SK-N-SH (cell line): Measurements from ENCODE around the gene TBC1D1. TPM values are rescaled to one million over a fixed set of nuclear protein-coding genes. Genes with fewer than 3 reads are reported as not detected.

Experiments used
- CTCF ChIA-PET: fragments of 300-600, 350-600 bp; formaldehyde crosslinking; extraction: SDS; loops from one replicate; lab custom pipeline; 2021; lab: Yijun Ruan, JAX
- POLR2A ChIA-PET: fragments of 350-600 bp; sonication (Branson Sonifier 250); formaldehyde crosslinking; extraction: SDS; loops from one replicate; lab custom pipeline; 2020; ENCODE audit warnings: antibody characterized with exemption, inconsistent platforms; lab: Yijun Ruan, JAX
- DNase-seq: peaks from one replicate; pipeline ENCODE4 v3.0.0; 2012
- H2AFZ ChIP-seq: fragments of 200-600 bp; sonication (generic); 2 replicates; pipeline ENCODE4 v1.8.1; 2016; ENCODE audit warnings: antibody characterized with exemption, mild to moderate bottlenecking, low read depth
- H3F3A ChIP-seq: fragments of 200-600 bp; sonication (generic); replicated peaks from 2 replicates; pipeline ENCODE3; 2016; ENCODE audit warnings: antibody characterized with exemption, mild to moderate bottlenecking; ENCODE audit not compliant: insufficient read depth
- H3K27ac ChIP-seq, 2 experiments: fragments of 200-500 bp in 1 of 2; fragments of 200-600 bp in 1 of 2; sonication (Bioruptor generic) in 1 of 2; sonication (generic), shearing (Covaris generic) in 1 of 2; 2 replicates each; pipeline versions ENCODE4 v1.5.1 to v1.6.1; 2014 to 2016; ENCODE audit warnings: low read depth in 2 of 2, inconsistent platforms in 1 of 2, low read length in 1 of 2, mild to moderate bottlenecking in 1 of 2, mixed read lengths in 1 of 2
- H3K27me3 ChIP-seq: fragments of 200-600 bp; sonication (generic), shearing (Covaris generic); 2 replicates; pipeline ENCODE4 v1.6.1; 2016; ENCODE audit warnings: mixed run types; ENCODE audit not compliant: insufficient read depth
- H3K36me3 ChIP-seq, 2 experiments: fragments of 200-500 bp in 1 of 2; fragments of 200-600 bp in 1 of 2; sonication (Bioruptor generic) in 1 of 2; sonication (generic) in 1 of 2; replicated peaks in 1 of 2; 2 replicates each; pipeline versions ENCODE3 to v1.5.1; 2014 to 2016; ENCODE audit warnings: low read length in 1 of 2, mild to moderate bottlenecking in 1 of 2; ENCODE audit not compliant: insufficient read depth in 2 of 2, control insufficient read depth in 1 of 2
- H3K4me1 ChIP-seq, 2 experiments: fragments of 200-500 bp in 1 of 2; fragments of 200-600 bp in 1 of 2; sonication (Bioruptor generic) in 1 of 2; sonication (generic), shearing (Covaris generic) in 1 of 2; 2 replicates each; pipeline versions ENCODE4 v1.5.1 to v1.6.1; 2014 to 2016; ENCODE audit warnings: low read depth in 1 of 2, low read length in 1 of 2, mixed run types in 1 of 2; ENCODE audit not compliant: insufficient read depth in 2 of 2, control insufficient read depth in 1 of 2
- H3K4me2 ChIP-seq: fragments of 200-600 bp; sonication (generic), shearing (Covaris generic); 2 replicates; pipeline ENCODE4 v1.6.1; 2017; ENCODE audit warnings: mixed run types
- H3K4me3 ChIP-seq, 2 experiments: fragments of 200-500 bp in 1 of 2; fragments of 200-600 bp in 1 of 2; sonication (Bioruptor generic) in 1 of 2; sonication (generic), shearing (Covaris generic) in 1 of 2; 2 replicates each; pipeline versions ENCODE4 v1.5.1 to v1.8.1; 2014 to 2016; ENCODE audit warnings: low read depth in 2 of 2, inconsistent platforms in 1 of 2, low read length in 1 of 2, mild to moderate bottlenecking in 1 of 2, mixed read lengths in 1 of 2, moderate library complexity in 1 of 2
- H3K79me2 ChIP-seq: fragments of 200-600 bp; sonication (generic); 2 replicates; pipeline ENCODE4 v1.8.1; 2017; ENCODE audit warnings: mild to moderate bottlenecking; ENCODE audit not compliant: insufficient read depth
- H3K9ac ChIP-seq: fragments of 200-600 bp; sonication (generic); 2 replicates; pipeline ENCODE4 v1.6.1; 2017; ENCODE audit warnings: mixed run types
- H3K9me2 ChIP-seq: fragments of 200-600 bp; sonication (generic); 2 replicates; pipeline ENCODE4 v1.6.1; 2017; ENCODE audit warnings: mixed run types
- H3K9me3 ChIP-seq: fragments of 200-600 bp; sonication (generic); 2 replicates; pipeline ENCODE4 v1.6.1; 2017; ENCODE audit warnings: mixed run types, mild to moderate bottlenecking, moderate library complexity
- H4K20me1 ChIP-seq: fragments of 200-600 bp; sonication (generic); 2 replicates; pipeline ENCODE4 v1.6.1; 2017; ENCODE audit warnings: mild to moderate bottlenecking, mixed run types; ENCODE audit not compliant: insufficient read depth
- EP300 ChIP-seq, 2 experiments: IDR thresholded peaks; 2 replicates each; pipeline versions ENCODE4 v1.4.0 to v1.6.1; 2012; ENCODE audit warnings: borderline replicate concordance in 1 of 2, low read depth in 1 of 2, low read length in 1 of 2
- EZH2phosphoT487 ChIP-seq: fragments of 200-600 bp; sonication (generic); IDR thresholded peaks from 2 replicates; pipeline ENCODE4 v1.6.1; 2017; ENCODE audit warnings: low read depth, mixed run types, mild to moderate bottlenecking, antibody characterized with exemption, moderate library complexity, borderline replicate concordance
- FOSL2 ChIP-seq: IDR thresholded peaks from 2 replicates; pipeline ENCODE4 v1.4.0; 2012; ENCODE audit warnings: low read depth, mild to moderate bottlenecking, moderate library complexity, borderline replicate concordance
- GATA2 ChIP-seq: sonication (generic); formaldehyde crosslinking; IDR thresholded peaks from 2 replicates; pipeline ENCODE4 v1.5.0; 2020; ENCODE audit warnings: mild to moderate bottlenecking, missing genetic modification reagents
- JUND ChIP-seq: IDR thresholded peaks from 2 replicates; pipeline ENCODE4 v1.4.0; 2012
- MAX ChIP-seq: IDR thresholded peaks from 2 replicates; pipeline ENCODE4 v1.4.0; 2012; ENCODE audit warnings: low read depth
- NRF1 ChIP-seq: IDR thresholded peaks from 2 replicates; pipeline ENCODE4 v1.6.1; 2012; ENCODE audit warnings: low read depth, mild to moderate bottlenecking, low read length
- POLR2AphosphoS5 ChIP-seq: IDR thresholded peaks from 2 replicates; pipeline ENCODE4 v1.6.1; 2012; ENCODE audit warnings: low read depth, low read length
- RCOR1 ChIP-seq: fragments of 150-350 bp; IDR thresholded peaks from 2 replicates; pipeline ENCODE4 v1.6.1; 2017; ENCODE audit warnings: antibody characterized with exemption, low read length
- RXRA ChIP-seq: IDR thresholded peaks from 2 replicates; pipeline ENCODE4 v1.4.0; 2012; ENCODE audit warnings: low read depth, mild to moderate bottlenecking, borderline replicate concordance
- SIN3A ChIP-seq: IDR thresholded peaks from 2 replicates; pipeline ENCODE4 v1.6.1; 2012; ENCODE audit warnings: low read depth, mild to moderate bottlenecking, low read length, moderate library complexity, borderline replicate concordance
- SMC3 ChIP-seq: IDR thresholded peaks from 2 replicates; pipeline ENCODE4 v1.6.1; 2012; ENCODE audit warnings: low read depth, low read length, improper control_type of control experiment
- TCF12 ChIP-seq: IDR thresholded peaks from 2 replicates; pipeline ENCODE4 v1.4.0; 2012
- TEAD4 ChIP-seq: IDR thresholded peaks from 2 replicates; pipeline ENCODE4 v1.4.0; 2012; ENCODE audit warnings: mild to moderate bottlenecking, borderline replicate concordance; ENCODE audit not compliant: insufficient read depth
- YY1 ChIP-seq: IDR thresholded peaks from 2 replicates; pipeline ENCODE4 v1.4.0; 2012; ENCODE audit warnings: low read depth, mild to moderate bottlenecking
- WGBS: methylation state at CpG from one replicate; pipeline ENCODE4 v1.1.6; 2017; ENCODE audit warnings: low lambda C conversion rate; 5-methylcytosine and 5-hydroxymethylcytosine counted together
- polyA plus RNA-seq, 3 experiments: library from polyadenylated mRNA; depleted of rRNA; stranded (reverse); fragments of >200 nt; gene quantifications; 2 replicates each; pipeline ENCODE4 v1.2.3, GENCODE V29; 2012
- TF ChIP-seq, protein P1 (sequence below): IDR thresholded peaks from 2 replicates; pipeline ENCODE4 v1.4.0; 2012; ENCODE audit warnings: low read depth, borderline replicate concordance
- TF ChIP-seq, protein P2 (sequence below): fragments of 200-600 bp; sonication (generic); IDR thresholded peaks from 2 replicates; pipeline ENCODE4 v1.6.1; 2017; ENCODE audit warnings: antibody characterized with exemption, mild to moderate bottlenecking, moderate library complexity
- TF ChIP-seq, protein P3 (sequence below): IDR thresholded peaks from 2 replicates; pipeline ENCODE4; 2012

TBC1D1 gene
- polyA plus RNA-seq, 1 of the 3 experiments (the other 2 are of a cell fraction), result 29.8 TPM

DNA sequence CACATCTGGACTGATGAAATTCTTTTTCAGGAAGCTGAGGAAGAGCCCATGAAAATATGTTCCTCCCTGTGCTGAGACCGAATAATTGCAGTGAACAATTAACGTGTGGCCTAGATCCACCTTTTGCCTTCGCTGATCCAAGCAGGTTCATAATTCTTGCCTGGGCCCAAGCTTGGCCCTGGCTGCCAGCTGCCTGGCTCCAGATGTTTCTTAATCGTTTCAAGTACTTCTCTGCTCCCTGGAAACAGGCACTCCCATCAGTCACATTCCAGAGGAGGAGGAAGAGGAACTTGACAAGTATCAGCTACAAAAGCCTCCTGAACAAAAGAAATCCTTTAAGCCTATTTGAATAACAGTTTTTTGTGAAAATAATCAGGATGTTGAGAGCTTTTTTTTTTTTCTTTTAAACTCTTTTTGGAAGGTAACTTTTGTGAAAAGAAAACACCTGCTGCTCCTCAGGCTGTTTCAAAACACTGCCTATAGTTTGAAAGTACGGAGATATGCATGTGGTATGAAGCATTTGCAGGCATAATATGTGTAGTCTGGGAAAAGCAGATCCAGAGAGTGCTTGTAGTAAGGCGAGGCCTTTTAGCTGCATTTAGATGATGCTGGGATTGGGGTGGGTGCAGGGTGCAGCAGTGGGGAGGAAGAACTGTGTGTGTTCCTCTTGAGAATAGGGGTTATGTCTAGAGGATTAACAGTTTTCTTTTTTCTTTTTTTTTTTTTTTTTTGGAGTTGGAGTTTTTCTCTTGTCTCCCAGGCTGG lies 223.7 kb downstream of the TBC1D1 start (continued):
- TF ChIP-seq, protein P1, sequence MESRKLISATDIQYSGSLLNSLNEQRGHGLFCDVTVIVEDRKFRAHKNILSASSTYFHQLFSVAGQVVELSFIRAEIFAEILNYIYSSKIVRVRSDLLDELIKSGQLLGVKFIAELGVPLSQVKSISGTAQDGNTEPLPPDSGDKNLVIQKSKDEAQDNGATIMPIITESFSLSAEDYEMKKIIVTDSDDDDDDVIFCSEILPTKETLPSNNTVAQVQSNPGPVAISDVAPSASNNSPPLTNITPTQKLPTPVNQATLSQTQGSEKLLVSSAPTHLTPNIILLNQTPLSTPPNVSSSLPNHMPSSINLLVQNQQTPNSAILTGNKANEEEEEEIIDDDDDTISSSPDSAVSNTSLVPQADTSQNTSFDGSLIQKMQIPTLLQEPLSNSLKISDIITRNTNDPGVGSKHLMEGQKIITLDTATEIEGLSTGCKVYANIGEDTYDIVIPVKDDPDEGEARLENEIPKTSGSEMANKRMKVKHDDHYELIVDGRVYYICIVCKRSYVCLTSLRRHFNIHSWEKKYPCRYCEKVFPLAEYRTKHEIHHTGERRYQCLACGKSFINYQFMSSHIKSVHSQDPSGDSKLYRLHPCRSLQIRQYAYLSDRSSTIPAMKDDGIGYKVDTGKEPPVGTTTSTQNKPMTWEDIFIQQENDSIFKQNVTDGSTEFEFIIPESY, result no peak
- TF ChIP-seq TCF12 (no peak), GATA2 (CRISPR knock-in tag) (no peak), RCOR1 (no peak), SIN3A (no peak), EZH2phosphoT487 (no peak), SMC3 (no peak)

DNA sequence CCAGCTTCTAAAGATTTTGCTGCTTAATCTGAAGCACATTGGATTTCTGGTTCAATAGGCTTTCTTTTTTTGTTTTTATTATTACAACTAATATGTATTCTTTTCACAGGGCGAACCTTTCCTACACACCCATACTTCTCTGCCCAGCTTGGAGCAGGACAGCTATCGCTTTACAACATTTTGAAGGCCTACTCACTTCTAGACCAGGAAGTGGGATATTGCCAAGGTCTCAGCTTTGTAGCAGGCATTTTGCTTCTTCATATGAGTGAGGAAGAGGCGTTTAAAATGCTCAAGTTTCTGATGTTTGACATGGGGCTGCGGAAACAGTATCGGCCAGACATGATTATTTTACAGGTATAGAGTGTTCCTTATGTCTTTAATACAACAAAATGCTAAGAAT lies 224.7 kb downstream of the TBC1D1 start:
- Histone ChIP-seq H3K36me3 (peaks cover 3 to 4% of the 10 kb centered on the region in 2 experiments), H3K27ac (no peak overlapping the region), H2AFZ (no peak overlapping the region), H3K27me3 (no peaks in the 10 kb centered on the region), H3K4me2 (no peak overlapping the region), H3F3A (no peaks in the 10 kb centered on the region), H3K79me2 (no peaks in the 10 kb centered on the region), H3K9me3 (no peaks in the 10 kb centered on the region), H3K9me2 (no peaks in the 10 kb centered on the region), H3K9ac (no peak overlapping the region), H3K4me1 (peaks cover 7 to 8% of the 10 kb centered on the region in 2 experiments; a peak in 3 of 4 replicates), H4K20me1 (no peaks in the 10 kb centered on the region), H3K4me3 (no peak overlapping the region)
- ChIA-PET CTCF (interaction anchor here (0.7 to 1.4 kb wide), 5 partner anchors 27 to 560 kb away, joined by 3 to 4 read pairs (median 3); no protein-coding TSS in a partner anchor), POLR2A (no interaction called here)
- WGBS, result 98% methylated on average over 5 of the region's 5 CpGs
- TF ChIP-seq RXRA, result no peak
- TF ChIP-seq, protein P1, result no peak
- no peak for TF ChIP-seq EP300 (IDR thresholded peaks at IDR 0.05; ENCODE audit: borderline replicate concordance in 1 of 2, low read depth in 1 of 2, low read length in 1 of 2)
- TF ChIP-seq JUND, result no peak
- TF ChIP-seq NRF1, result no peak
- TF ChIP-seq MAX, result no peak
- TF ChIP-seq TCF12, result no peak
- no peak for TF ChIP-seq FOSL2
- TF ChIP-seq, protein P2, sequence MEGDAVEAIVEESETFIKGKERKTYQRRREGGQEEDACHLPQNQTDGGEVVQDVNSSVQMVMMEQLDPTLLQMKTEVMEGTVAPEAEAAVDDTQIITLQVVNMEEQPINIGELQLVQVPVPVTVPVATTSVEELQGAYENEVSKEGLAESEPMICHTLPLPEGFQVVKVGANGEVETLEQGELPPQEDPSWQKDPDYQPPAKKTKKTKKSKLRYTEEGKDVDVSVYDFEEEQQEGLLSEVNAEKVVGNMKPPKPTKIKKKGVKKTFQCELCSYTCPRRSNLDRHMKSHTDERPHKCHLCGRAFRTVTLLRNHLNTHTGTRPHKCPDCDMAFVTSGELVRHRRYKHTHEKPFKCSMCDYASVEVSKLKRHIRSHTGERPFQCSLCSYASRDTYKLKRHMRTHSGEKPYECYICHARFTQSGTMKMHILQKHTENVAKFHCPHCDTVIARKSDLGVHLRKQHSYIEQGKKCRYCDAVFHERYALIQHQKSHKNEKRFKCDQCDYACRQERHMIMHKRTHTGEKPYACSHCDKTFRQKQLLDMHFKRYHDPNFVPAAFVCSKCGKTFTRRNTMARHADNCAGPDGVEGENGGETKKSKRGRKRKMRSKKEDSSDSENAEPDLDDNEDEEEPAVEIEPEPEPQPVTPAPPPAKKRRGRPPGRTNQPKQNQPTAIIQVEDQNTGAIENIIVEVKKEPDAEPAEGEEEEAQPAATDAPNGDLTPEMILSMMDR, result no peak
- TF ChIP-seq YY1, result no peak
- TF ChIP-seq TEAD4, result no peak
- TF ChIP-seq, protein P3, sequence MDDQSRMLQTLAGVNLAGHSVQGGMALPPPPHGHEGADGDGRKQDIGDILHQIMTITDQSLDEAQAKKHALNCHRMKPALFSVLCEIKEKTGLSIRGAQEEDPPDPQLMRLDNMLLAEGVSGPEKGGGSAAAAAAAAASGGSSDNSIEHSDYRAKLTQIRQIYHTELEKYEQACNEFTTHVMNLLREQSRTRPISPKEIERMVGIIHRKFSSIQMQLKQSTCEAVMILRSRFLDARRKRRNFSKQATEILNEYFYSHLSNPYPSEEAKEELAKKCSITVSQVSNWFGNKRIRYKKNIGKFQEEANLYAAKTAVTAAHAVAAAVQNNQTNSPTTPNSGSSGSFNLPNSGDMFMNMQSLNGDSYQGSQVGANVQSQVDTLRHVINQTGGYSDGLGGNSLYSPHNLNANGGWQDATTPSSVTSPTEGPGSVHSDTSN, result no peak
- TF ChIP-seq POLR2AphosphoS5, result no peak
- TF ChIP-seq RCOR1, result no peak
- DNase-seq, result no peak
